Neural cell (in vitro differentiated cells): ENCODE measurements around the gene SOBP. TPM values are rescaled to one million over a fixed set of nuclear protein-coding genes. Genes with fewer than 3 reads are reported as not detected.

Experiments
- H2AFZ ChIP-seq: fragments of 200-600, 300-800 bp; sonication (generic), shearing (Covaris generic); 2 replicates; pipeline ENCODE4 v1.6.0; 2014; ENCODE audit warnings: low read depth, mild to moderate bottlenecking, antibody characterized with exemption, low read length, moderate library complexity
- H3F3A ChIP-seq: fragments of 200-600 bp; shearing (Covaris generic); 2 replicates; pipeline ENCODE4 v1.6.1; 2016; ENCODE audit warnings: mild to moderate bottlenecking, moderate library complexity, mixed read lengths, antibody characterized with exemption, low read length; ENCODE audit not compliant: insufficient read depth, poor library complexity, severe bottlenecking
- H3K27ac ChIP-seq: fragments of 200-600, 300-800 bp; sonication (generic), shearing (Covaris generic); 2 replicates; pipeline ENCODE4 v1.5.1; 2014; ENCODE audit warnings: mild to moderate bottlenecking, low read length, moderate library complexity
- H3K27me3 ChIP-seq: fragments of 300-800, 200-600 bp; sonication (generic), shearing (Covaris generic); 2 replicates; pipeline ENCODE4 v1.6.0; 2014; ENCODE audit warnings: mild to moderate bottlenecking, low read depth, low read length, moderate library complexity; ENCODE audit not compliant: insufficient read depth
- H3K36me3 ChIP-seq: fragments of 300-800, 200-600 bp; sonication (generic), shearing (Covaris generic); 2 replicates; pipeline ENCODE4 v1.5.1; 2014; ENCODE audit warnings: mild to moderate bottlenecking, antibody characterized with exemption, low read length, moderate library complexity; ENCODE audit not compliant: insufficient read depth
- H3K4me2 ChIP-seq: fragments of 300-800, 200-600 bp; sonication (generic), shearing (Covaris generic); 2 replicates; pipeline ENCODE4 v1.6.0; 2014; ENCODE audit warnings: mild to moderate bottlenecking, low read length
- H3K4me3 ChIP-seq: fragments of 300-800, 200-600 bp; sonication (generic), shearing (Covaris generic); 2 replicates; pipeline ENCODE4 v1.5.1; 2014; ENCODE audit warnings: mild to moderate bottlenecking, low read length, moderate library complexity
- H3K79me2 ChIP-seq: fragments of 200-600 bp; shearing (Covaris generic); replicated peaks from 2 replicates; pipeline ENCODE4 v1.6.0; 2014; ENCODE audit warnings: mild to moderate bottlenecking, low read length, moderate library complexity; ENCODE audit not compliant: insufficient read depth
- H3K9ac ChIP-seq: fragments of 300-800, 200-600 bp; sonication (generic), shearing (Covaris generic); 2 replicates; pipeline ENCODE4 v1.6.1; 2016; ENCODE audit warnings: mild to moderate bottlenecking, low read length, mixed read lengths
- H3K9me2 ChIP-seq: fragments of 200-600 bp; shearing (Covaris generic); 2 replicates; pipeline ENCODE4 v1.6.1; 2016; ENCODE audit warnings: mild to moderate bottlenecking, low read length, mixed read lengths; ENCODE audit not compliant: insufficient read depth
- H3K9me3 ChIP-seq: fragments of 200-600, 300-800 bp; sonication (generic), shearing (Covaris generic); 2 replicates; pipeline ENCODE4 v1.6.1; 2016; ENCODE audit warnings: mild to moderate bottlenecking, mixed run types, low read length, moderate library complexity, mixed read lengths
- H4K20me1 ChIP-seq: fragments of 200-600 bp; shearing (Covaris generic); 2 replicates; pipeline ENCODE4 v1.6.1; 2016; ENCODE audit warnings: mild to moderate bottlenecking, mixed run types; ENCODE audit not compliant: insufficient read depth
- EP300 ChIP-seq: fragments of 450-650 bp; conservative IDR thresholded peaks from 2 replicates; pipeline ENCODE4 v1.6.1; 2014; ENCODE audit warnings: antibody characterized with exemption, mild to moderate bottlenecking, moderate library complexity; ENCODE audit not compliant: poor library complexity, severe bottlenecking
- EZH2 ChIP-seq: fragments of 200-600, 300-800 bp; shearing (Covaris generic), sonication (generic); IDR thresholded peaks from 2 replicates; pipeline ENCODE4 v1.6.1; 2014; ENCODE audit warnings: antibody characterized with exemption, low read length, borderline replicate concordance, mild to moderate bottlenecking; ENCODE audit not compliant: insufficient read depth, poor library complexity, severe bottlenecking
- MXI1 ChIP-seq: fragments of 450-650 bp; conservative IDR thresholded peaks from 2 replicates; pipeline ENCODE4 v1.6.1; 2014; ENCODE audit warnings: antibody characterized with exemption, mild to moderate bottlenecking; ENCODE audit not compliant: poor library complexity, severe bottlenecking
- POLR2AphosphoS5 ChIP-seq: IDR thresholded peaks from 2 replicates; pipeline ENCODE4 v1.6.1; 2012
- RAD21 ChIP-seq: fragments of 450-650 bp; conservative IDR thresholded peaks from 2 replicates; pipeline ENCODE4 v1.6.1; 2014; ENCODE audit warnings: antibody characterized with exemption, mild to moderate bottlenecking, moderate library complexity
- SMC3 ChIP-seq: fragments of 450-650 bp; conservative IDR thresholded peaks from 2 replicates; pipeline ENCODE4 v1.6.1; 2014; ENCODE audit warnings: antibody characterized with exemption, mild to moderate bottlenecking, moderate library complexity; ENCODE audit not compliant: poor library complexity
- TAF1 ChIP-seq: IDR thresholded peaks from 2 replicates; pipeline ENCODE4 v1.6.1; 2012; ENCODE audit warnings: low read depth
- polyA plus RNA-seq: library from polyadenylated mRNA; depleted of rRNA; stranded (reverse); fragments of >200 nt; gene quantifications from 2 replicates; pipeline ENCODE4 v1.2.3, GENCODE V29; 2014
- TF ChIP-seq, protein P1 (sequence below): fragments of 450-650 bp; IDR thresholded peaks from 2 replicates; pipeline ENCODE4 v1.5.1; 2014; ENCODE audit warnings: antibody characterized with exemption, mild to moderate bottlenecking, moderate library complexity; ENCODE audit not compliant: poor library complexity, severe bottlenecking
- TF ChIP-seq, protein P2 (sequence below): IDR thresholded peaks from 2 replicates; pipeline ENCODE4 v1.6.1; 2012; ENCODE audit warnings: borderline replicate concordance

SOBP gene
- polyA plus RNA-seq, 1 donor from 2014 or later = 16.4 TPM

DNA sequence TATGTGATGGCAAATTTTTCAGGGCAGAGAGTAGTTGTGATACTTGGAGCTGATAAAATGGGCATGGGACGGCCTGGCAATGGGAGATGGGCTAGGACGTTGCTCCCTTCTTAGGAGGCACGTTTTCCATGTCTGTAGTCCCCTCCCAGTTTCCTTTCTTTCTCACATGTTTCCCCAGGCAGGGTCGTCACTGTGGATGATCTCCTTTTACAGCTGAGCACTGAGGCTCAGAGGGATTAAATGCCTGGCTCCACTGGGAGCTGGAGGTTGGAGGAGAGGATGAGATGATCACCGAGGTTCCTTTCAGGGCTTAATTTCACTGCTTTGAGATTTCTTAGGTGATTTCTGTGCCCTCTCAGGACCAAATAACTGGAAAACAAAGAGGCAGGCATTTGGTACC, 136.7 kb downstream of the SOBP start:
- H3F3A ChIP-seq = no peaks in the 10 kb centered on the region
- no peak overlapping the region for H3K9ac ChIP-seq
- no peak overlapping the region for H3K4me3 ChIP-seq
- no peak for TF ChIP-seq MXI1
- TF ChIP-seq RAD21 = no peak
- TF ChIP-seq SMC3 = no peak
- TF ChIP-seq POLR2AphosphoS5 = no peak
- no peak for TF ChIP-seq EP300
- TF ChIP-seq, protein P1, sequence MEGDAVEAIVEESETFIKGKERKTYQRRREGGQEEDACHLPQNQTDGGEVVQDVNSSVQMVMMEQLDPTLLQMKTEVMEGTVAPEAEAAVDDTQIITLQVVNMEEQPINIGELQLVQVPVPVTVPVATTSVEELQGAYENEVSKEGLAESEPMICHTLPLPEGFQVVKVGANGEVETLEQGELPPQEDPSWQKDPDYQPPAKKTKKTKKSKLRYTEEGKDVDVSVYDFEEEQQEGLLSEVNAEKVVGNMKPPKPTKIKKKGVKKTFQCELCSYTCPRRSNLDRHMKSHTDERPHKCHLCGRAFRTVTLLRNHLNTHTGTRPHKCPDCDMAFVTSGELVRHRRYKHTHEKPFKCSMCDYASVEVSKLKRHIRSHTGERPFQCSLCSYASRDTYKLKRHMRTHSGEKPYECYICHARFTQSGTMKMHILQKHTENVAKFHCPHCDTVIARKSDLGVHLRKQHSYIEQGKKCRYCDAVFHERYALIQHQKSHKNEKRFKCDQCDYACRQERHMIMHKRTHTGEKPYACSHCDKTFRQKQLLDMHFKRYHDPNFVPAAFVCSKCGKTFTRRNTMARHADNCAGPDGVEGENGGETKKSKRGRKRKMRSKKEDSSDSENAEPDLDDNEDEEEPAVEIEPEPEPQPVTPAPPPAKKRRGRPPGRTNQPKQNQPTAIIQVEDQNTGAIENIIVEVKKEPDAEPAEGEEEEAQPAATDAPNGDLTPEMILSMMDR = no peak
- TF ChIP-seq, protein P2, sequence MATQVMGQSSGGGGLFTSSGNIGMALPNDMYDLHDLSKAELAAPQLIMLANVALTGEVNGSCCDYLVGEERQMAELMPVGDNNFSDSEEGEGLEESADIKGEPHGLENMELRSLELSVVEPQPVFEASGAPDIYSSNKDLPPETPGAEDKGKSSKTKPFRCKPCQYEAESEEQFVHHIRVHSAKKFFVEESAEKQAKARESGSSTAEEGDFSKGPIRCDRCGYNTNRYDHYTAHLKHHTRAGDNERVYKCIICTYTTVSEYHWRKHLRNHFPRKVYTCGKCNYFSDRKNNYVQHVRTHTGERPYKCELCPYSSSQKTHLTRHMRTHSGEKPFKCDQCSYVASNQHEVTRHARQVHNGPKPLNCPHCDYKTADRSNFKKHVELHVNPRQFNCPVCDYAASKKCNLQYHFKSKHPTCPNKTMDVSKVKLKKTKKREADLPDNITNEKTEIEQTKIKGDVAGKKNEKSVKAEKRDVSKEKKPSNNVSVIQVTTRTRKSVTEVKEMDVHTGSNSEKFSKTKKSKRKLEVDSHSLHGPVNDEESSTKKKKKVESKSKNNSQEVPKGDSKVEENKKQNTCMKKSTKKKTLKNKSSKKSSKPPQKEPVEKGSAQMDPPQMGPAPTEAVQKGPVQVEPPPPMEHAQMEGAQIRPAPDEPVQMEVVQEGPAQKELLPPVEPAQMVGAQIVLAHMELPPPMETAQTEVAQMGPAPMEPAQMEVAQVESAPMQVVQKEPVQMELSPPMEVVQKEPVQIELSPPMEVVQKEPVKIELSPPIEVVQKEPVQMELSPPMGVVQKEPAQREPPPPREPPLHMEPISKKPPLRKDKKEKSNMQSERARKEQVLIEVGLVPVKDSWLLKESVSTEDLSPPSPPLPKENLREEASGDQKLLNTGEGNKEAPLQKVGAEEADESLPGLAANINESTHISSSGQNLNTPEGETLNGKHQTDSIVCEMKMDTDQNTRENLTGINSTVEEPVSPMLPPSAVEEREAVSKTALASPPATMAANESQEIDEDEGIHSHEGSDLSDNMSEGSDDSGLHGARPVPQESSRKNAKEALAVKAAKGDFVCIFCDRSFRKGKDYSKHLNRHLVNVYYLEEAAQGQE = no peak
- TF ChIP-seq EZH2 = no peak
- TF ChIP-seq TAF1 = no peak
- peaks cover 3% of the 10 kb centered on the region for H3K36me3 ChIP-seq
- no peak overlapping the region for H2AFZ ChIP-seq
- H3K27ac ChIP-seq = no peak overlapping the region
- H3K79me2 ChIP-seq = peaks cover 3% of the 10 kb centered on the region
- H3K27me3 ChIP-seq = no peaks in the 10 kb centered on the region
- H4K20me1 ChIP-seq = no peaks in the 10 kb centered on the region
- H3K9me3 ChIP-seq = no peaks in the 10 kb centered on the region
- no peaks in the 10 kb centered on the region for H3K9me2 ChIP-seq
- H3K4me2 ChIP-seq = no peak overlapping the region

DNA sequence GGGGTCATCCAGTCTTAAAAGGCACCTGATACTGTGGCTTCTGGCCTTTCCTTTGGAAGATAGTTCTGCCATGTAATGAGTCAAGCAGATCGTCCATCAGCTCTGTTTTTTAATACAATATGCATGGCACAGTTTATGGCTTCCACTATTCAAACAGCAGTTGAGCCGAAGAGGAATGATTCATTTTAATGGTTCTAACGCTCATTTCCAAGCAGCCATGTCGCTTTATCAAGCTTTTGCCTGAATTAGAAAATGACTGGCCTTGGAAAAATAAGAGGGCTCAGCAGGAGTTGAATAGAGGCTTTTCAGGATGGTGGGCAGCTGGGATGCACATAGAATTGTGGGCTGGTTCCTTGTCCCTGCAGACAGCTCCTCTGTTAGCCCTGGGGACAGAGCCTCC, 138.1 kb downstream of the SOBP start:
- Histone ChIP-seq H3K79me2 (peaks cover 3% of the 10 kb centered on the region), H3K9me3 (no peaks in the 10 kb centered on the region), H3K9ac (no peak overlapping the region), H4K20me1 (no peaks in the 10 kb centered on the region), H2AFZ (no peak overlapping the region), H3F3A (no peaks in the 10 kb centered on the region), H3K4me2 (no peak overlapping the region), H3K4me3 (no peak overlapping the region), H3K27ac (peak overlapping the region; percentile 33), H3K9me2 (no peaks in the 10 kb centered on the region), H3K36me3 (no peaks in the 10 kb centered on the region), H3K27me3 (no peaks in the 10 kb centered on the region)
- TF ChIP-seq, protein P2 = no peak
- TF ChIP-seq MXI1 (no peak), RAD21 (no peak), EZH2 (no peak), POLR2AphosphoS5 (no peak), SMC3 (no peak), EP300 (no peak), TAF1 (no peak)
- TF ChIP-seq, protein P1 = no peak
